Measurements from ENCODE around the gene SMG6. TPM values are rescaled to one million over a fixed set of nuclear protein-coding genes. Genes with fewer than 3 reads are reported as not detected.

The SMG6 gene
- total RNA-seq, 1 donor from 2014 or later: 38.1 TPM

- Mint-ChIP-seq H3K9me3 (ENCODE audit: unreplicated experiment) (no peaks in the 10 kb centered on the region), H3K36me3 (ENCODE audit: low read depth, unreplicated experiment) (peaks cover 24% of the 10 kb centered on the region), H3K4me1 (ENCODE audit: unreplicated experiment) (peaks cover 22% of the 10 kb centered on the region), H3K27me3 (ENCODE audit: unreplicated experiment) (peaks cover 12% of the 10 kb centered on the region), H3K27ac (ENCODE audit: unreplicated experiment) (peak within 1 kb of the TSS; percentile 98), H3K4me3 (ENCODE audit: unreplicated experiment) (peak within 1 kb of the TSS; percentile 97)
- DNase-seq (ENCODE audit: low spot score): peak; percentile 95
- peak; percentile 25 for TF ChIP-seq CTCF (IDR thresholded peaks at IDR 0.05; ENCODE audit: unreplicated experiment)
Observed at GRCh38 chr17:2041561-2042389, 261.8 kb downstream of the SMG6 start, which contains the start of gene OVCA2. TSS of gene OVCA2 (plus strand) at chr17:2042022. CDS start at chr17:2042048, 26 bp downstream.

GRCh38 chr17:2040942-2041560, 262.5 kb downstream of the SMG6 start:
- no peak for TF ChIP-seq CTCF (IDR thresholded peaks at IDR 0.05; ENCODE audit: unreplicated experiment)
- peak overlapping the region; percentile 90 for H3K27ac Mint-ChIP-seq (ENCODE audit: unreplicated experiment)
- H3K9me3 Mint-ChIP-seq (ENCODE audit: unreplicated experiment): no peaks in the 10 kb centered on the region
- peak overlapping the region; percentile 80 for H3K4me3 Mint-ChIP-seq (ENCODE audit: unreplicated experiment)
- H3K4me1 Mint-ChIP-seq (ENCODE audit: unreplicated experiment): peaks cover 22% of the 10 kb centered on the region
- peaks cover 31% of the 10 kb centered on the region for H3K36me3 Mint-ChIP-seq (ENCODE audit: low read depth, unreplicated experiment)
- no peak for DNase-seq (ENCODE audit: low spot score)
- peaks cover 12% of the 10 kb centered on the region for H3K27me3 Mint-ChIP-seq (ENCODE audit: unreplicated experiment)

- H3K4me3 Mint-ChIP-seq (ENCODE audit: unreplicated experiment): peak overlapping the region; percentile 80
Observed at GRCh38 chr17:2040219-2040827, 263.3 kb downstream of the SMG6 start.

GRCh38 chr17:2037155-2037554, 266.4 kb downstream of the SMG6 start:
- no peak for TF ChIP-seq CTCF (IDR thresholded peaks at IDR 0.05; ENCODE audit: unreplicated experiment)
- Mint-ChIP-seq H3K27ac (ENCODE audit: unreplicated experiment) (no peak overlapping the region), H3K4me3 (ENCODE audit: unreplicated experiment) (no peak overlapping the region), H3K9me3 (ENCODE audit: unreplicated experiment) (no peaks in the 10 kb centered on the region), H3K36me3 (ENCODE audit: low read depth, unreplicated experiment) (peaks cover 15% of the 10 kb centered on the region), H3K27me3 (ENCODE audit: unreplicated experiment) (peaks cover 10% of the 10 kb centered on the region), H3K4me1 (ENCODE audit: unreplicated experiment) (peaks cover 8% of the 10 kb centered on the region)
- DNase-seq (ENCODE audit: low spot score): no peak

More at GRCh38 chr17:2040219-2040827, 263.3 kb downstream of the SMG6 start:
- Mint-ChIP-seq H3K27me3 (ENCODE audit: unreplicated experiment) (peaks cover 12% of the 10 kb centered on the region), H3K36me3 (ENCODE audit: low read depth, unreplicated experiment) (peaks cover 31% of the 10 kb centered on the region), H3K27ac (ENCODE audit: unreplicated experiment) (peak overlapping the region; percentile 90), H3K9me3 (ENCODE audit: unreplicated experiment) (no peaks in the 10 kb centered on the region), H3K4me1 (ENCODE audit: unreplicated experiment) (peaks cover 22% of the 10 kb centered on the region)
- no peak for DNase-seq (ENCODE audit: low spot score)
- TF ChIP-seq CTCF (IDR thresholded peaks at IDR 0.05; ENCODE audit: unreplicated experiment): no peak

Data from endothelial cell (in vitro differentiated cells).